Mesenchymal stem cell (in vitro differentiated cells and primary cell): Measurements from ENCODE around the gene OR51B4.
A peak's percentile ranks its signal among the peaks of the same experiment; 100 is the strongest.

ENCODE experiments used
- DNase-seq: peaks from one replicate; pipeline ENCODE4 v3.0.0-alpha.2; 2013
- H2AFZ ChIP-seq: one replicate; pipeline ENCODE4 v1.6.1; 2013; ENCODE audit warnings: low read depth, mild to moderate bottlenecking, control low read depth, inconsistent platforms, low read length, moderate library complexity
- H2AK5ac ChIP-seq: 2 replicates; pipeline ENCODE4 v1.6.1; 2013; ENCODE audit warnings: low read length, moderate library complexity, mild to moderate bottlenecking, inconsistent platforms; ENCODE audit not compliant: severe bottlenecking
- H2BK120ac ChIP-seq: one replicate; pipeline ENCODE4 v1.6.1; 2013; ENCODE audit warnings: low read depth, mild to moderate bottlenecking, inconsistent platforms, low read length, moderate library complexity
- H2BK12ac ChIP-seq, 2 experiments: one replicate each; pipeline ENCODE4 v1.6.1; 2013; ENCODE audit warnings: inconsistent platforms in 2 of 2, low read length in 2 of 2, mild to moderate bottlenecking in 2 of 2, moderate library complexity in 2 of 2, control low read depth in 1 of 2
- H2BK15ac ChIP-seq: one replicate; pipeline ENCODE4 v1.6.1; 2013; ENCODE audit warnings: mild to moderate bottlenecking, low read depth, inconsistent platforms; ENCODE audit not compliant: poor library complexity, severe bottlenecking
- H2BK5ac ChIP-seq: 2 replicates; pipeline ENCODE4 v1.6.1; 2013; ENCODE audit warnings: low read depth, mild to moderate bottlenecking, low read length, control low read depth, inconsistent platforms; ENCODE audit not compliant: poor library complexity, severe bottlenecking
- H3K14ac ChIP-seq, 2 experiments: one replicate each; pipeline ENCODE4 v1.6.1; 2013; ENCODE audit warnings: inconsistent platforms in 2 of 2, low read length in 2 of 2, control low read depth in 1 of 2, mild to moderate bottlenecking in 1 of 2, moderate library complexity in 1 of 2
- H3K18ac ChIP-seq, 2 experiments: one replicate each; pipeline ENCODE4 v1.6.1; 2013; ENCODE audit warnings: inconsistent platforms in 2 of 2, low read length in 2 of 2, control low read depth in 1 of 2, low read depth in 1 of 2, mild to moderate bottlenecking in 1 of 2
- H3K23ac ChIP-seq, 2 experiments: one replicate each; pipeline ENCODE4 v1.6.1; 2013; ENCODE audit warnings: inconsistent platforms in 2 of 2, low read length in 2 of 2, mild to moderate bottlenecking in 2 of 2, moderate library complexity in 2 of 2, control low read depth in 1 of 2
- H3K27ac ChIP-seq: 2 replicates; pipeline ENCODE4 v1.5.1; 2013; ENCODE audit warnings: mild to moderate bottlenecking, moderate library complexity, low read length, control low read depth, inconsistent platforms; ENCODE audit not compliant: poor library complexity, severe bottlenecking
- H3K27me3 ChIP-seq, 2 experiments: 2 replicates each; pipeline versions ENCODE4 v1.6.1 to v1.7.0; 2013; ENCODE audit warnings: low read length in 2 of 2, mild to moderate bottlenecking in 2 of 2, moderate library complexity in 2 of 2, control low read depth in 1 of 2, inconsistent platforms in 1 of 2; ENCODE audit not compliant: control insufficient read depth in 1 of 2, insufficient read depth in 1 of 2
- H3K36me3 ChIP-seq, 2 experiments: 2 replicates each; pipeline versions ENCODE4 v1.6.1 to v1.7.0; 2013; ENCODE audit warnings: low read length in 2 of 2, control low read depth in 1 of 2, inconsistent platforms in 1 of 2, low read depth in 1 of 2, mild to moderate bottlenecking in 1 of 2; ENCODE audit not compliant: insufficient read depth in 2 of 2, control insufficient read depth in 1 of 2
- H3K4ac ChIP-seq, 2 experiments: one replicate each; pipeline ENCODE4 v1.6.1; 2013; ENCODE audit warnings: inconsistent platforms in 2 of 2, low read length in 2 of 2, mild to moderate bottlenecking in 2 of 2, moderate library complexity in 2 of 2, control low read depth in 1 of 2, low read depth in 1 of 2
- H3K4me1 ChIP-seq: 2 replicates; pipeline ENCODE4 v1.6.1; 2013; ENCODE audit warnings: low read depth, low read length, control low read depth; ENCODE audit not compliant: control insufficient read depth, insufficient read depth
- H3K4me2 ChIP-seq: 2 replicates; pipeline ENCODE4 v1.6.1; 2013; ENCODE audit warnings: low read length, mild to moderate bottlenecking, inconsistent platforms; ENCODE audit not compliant: poor library complexity, severe bottlenecking
- H3K4me3 ChIP-seq, 2 experiments: 2 replicates each; pipeline versions ENCODE4 v1.5.1 to v1.7.0; 2013; ENCODE audit warnings: low read length in 2 of 2, mild to moderate bottlenecking in 2 of 2, control low read depth in 1 of 2, low read depth in 1 of 2; ENCODE audit not compliant: insufficient read depth in 1 of 2
- H3K79me1 ChIP-seq: replicated peaks from 2 replicates; pipeline ENCODE4 v1.6.1; 2013; ENCODE audit warnings: mild to moderate bottlenecking, control low read depth, low read length, inconsistent platforms; ENCODE audit not compliant: poor library complexity, severe bottlenecking
- H3K9ac ChIP-seq: 2 replicates; pipeline ENCODE4 v1.7.0; 2013; ENCODE audit warnings: mild to moderate bottlenecking, low read length, moderate library complexity
- H3K9me3 ChIP-seq: 2 replicates; pipeline ENCODE4 v1.7.0; 2013; ENCODE audit warnings: mild to moderate bottlenecking, low read length; ENCODE audit not compliant: control insufficient read depth
- H4K8ac ChIP-seq: one replicate; pipeline ENCODE4 v1.6.1; 2013; ENCODE audit warnings: inconsistent platforms, mild to moderate bottlenecking, low read length, moderate library complexity
- H4K91ac ChIP-seq: one replicate; pipeline ENCODE4 v1.6.1; 2013; ENCODE audit warnings: mild to moderate bottlenecking, low read length, inconsistent platforms
- WGBS: methylation state at CpG from one replicate; pipeline ENCODE4 v1.1.7; 2013; ENCODE audit warnings: mixed read lengths; 5-methylcytosine and 5-hydroxymethylcytosine counted together

Gene OR51B4

DNA sequence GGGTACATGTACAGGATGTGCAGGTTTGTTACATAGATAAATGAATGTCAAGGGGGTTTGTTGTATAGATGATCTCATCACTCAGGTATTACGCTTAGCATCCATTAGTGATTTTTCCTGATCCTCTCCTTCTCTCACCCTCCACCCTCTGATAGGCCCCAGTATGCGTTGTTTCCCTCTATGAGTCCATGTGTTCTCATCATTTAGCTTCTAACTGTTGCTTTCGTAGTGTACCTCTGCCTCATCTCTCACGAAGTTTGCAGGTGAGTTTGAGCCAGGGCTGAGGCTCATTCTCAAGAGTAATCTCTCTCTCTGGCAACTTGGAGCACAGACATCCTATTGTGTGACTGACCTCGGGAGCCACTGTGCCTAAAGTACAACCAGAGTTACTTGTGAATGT lies 27.4 kb downstream of the OR51B4 start:
- Histone ChIP-seq H3K18ac (peak overlapping the region in 1 of 2 experiments; percentile 28), H3K27me3 (no peaks in the 10 kb centered on the region), H2BK5ac (no peak overlapping the region), H2BK12ac (no peak overlapping the region), H3K4me1 (no peaks in the 10 kb centered on the region), H3K14ac (peak overlapping the region in 1 of 2 experiments; percentile 4), H2AFZ (no peak overlapping the region), H3K23ac (no peak overlapping the region), H2BK120ac (no peak overlapping the region), H3K9me3 (no peaks in the 10 kb centered on the region), H4K8ac (peak overlapping the region; percentile 52), H2AK5ac (no peak overlapping the region), H3K4me2 (no peak overlapping the region), H3K4me3 (no peak overlapping the region), H3K36me3 (no peaks in the 10 kb centered on the region), H2BK15ac (no peak overlapping the region), H4K91ac (no peak overlapping the region), H3K4ac (no peak overlapping the region), H3K79me1 (no peaks in the 10 kb centered on the region), H3K9ac (no peak overlapping the region), H3K27ac (no peak overlapping the region)
- peak; percentile 24 for DNase-seq
- WGBS, result 27% methylated on average over 5 of the region's 5 CpGs

DNA sequence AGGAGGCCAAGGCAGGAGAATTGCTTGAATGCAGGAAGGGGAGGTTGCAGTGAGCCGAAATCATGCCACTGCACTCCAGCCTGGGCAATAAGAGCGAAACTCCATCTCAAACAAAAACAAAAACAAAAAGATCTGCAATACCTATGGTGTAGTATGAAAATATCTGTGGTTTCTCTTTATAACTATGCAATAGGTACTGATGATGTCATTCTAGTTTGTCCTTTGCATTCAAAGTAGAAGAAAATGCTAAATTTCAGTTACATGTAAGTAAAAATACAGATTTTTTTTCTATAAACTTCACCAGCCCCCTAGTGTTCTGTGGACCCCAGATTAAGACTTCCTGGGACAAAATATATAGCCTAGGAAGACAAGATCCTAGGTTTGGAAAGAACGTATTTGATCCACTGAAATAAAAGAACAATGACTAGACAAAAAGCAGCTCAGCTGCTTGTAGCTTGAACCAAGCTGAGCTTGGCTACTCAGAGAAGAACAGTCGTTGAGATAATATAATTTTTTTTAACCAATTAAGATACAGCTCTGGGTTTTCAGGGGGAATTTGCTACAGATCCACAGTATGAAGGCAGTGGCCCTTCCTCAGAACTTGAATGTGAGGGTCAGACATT lies 29.2 kb downstream of the OR51B4 start:
- no peak overlapping the region for H2BK12ac ChIP-seq
- H2AK5ac ChIP-seq, result no peak overlapping the region
- no peak overlapping the region for H4K91ac ChIP-seq
- H4K8ac ChIP-seq, result no peak overlapping the region
- H3K9ac ChIP-seq, result no peak overlapping the region
- H3K18ac ChIP-seq, result no peak overlapping the region
- H3K4me2 ChIP-seq, result no peak overlapping the region
- no peaks in the 10 kb centered on the region for H3K36me3 ChIP-seq
- no peak for DNase-seq
- H3K79me1 ChIP-seq, result no peaks in the 10 kb centered on the region
- no peak overlapping the region for H2AFZ ChIP-seq
- H2BK15ac ChIP-seq, result no peak overlapping the region
- H3K4ac ChIP-seq, result no peak overlapping the region
- H2BK5ac ChIP-seq, result no peak overlapping the region
- no peak overlapping the region for H2BK120ac ChIP-seq
- 100% methylated on average over 2 of the region's 4 CpGs for WGBS
- no peak overlapping the region for H3K27ac ChIP-seq
- peaks cover 1% of the 10 kb centered on the region for H3K4me1 ChIP-seq
- no peak overlapping the region for H3K23ac ChIP-seq
- no peaks in the 10 kb centered on the region for H3K27me3 ChIP-seq
- no peak overlapping the region for H3K4me3 ChIP-seq
- H3K9me3 ChIP-seq, result no peaks in the 10 kb centered on the region
- H3K14ac ChIP-seq, result no peak overlapping the region

DNA sequence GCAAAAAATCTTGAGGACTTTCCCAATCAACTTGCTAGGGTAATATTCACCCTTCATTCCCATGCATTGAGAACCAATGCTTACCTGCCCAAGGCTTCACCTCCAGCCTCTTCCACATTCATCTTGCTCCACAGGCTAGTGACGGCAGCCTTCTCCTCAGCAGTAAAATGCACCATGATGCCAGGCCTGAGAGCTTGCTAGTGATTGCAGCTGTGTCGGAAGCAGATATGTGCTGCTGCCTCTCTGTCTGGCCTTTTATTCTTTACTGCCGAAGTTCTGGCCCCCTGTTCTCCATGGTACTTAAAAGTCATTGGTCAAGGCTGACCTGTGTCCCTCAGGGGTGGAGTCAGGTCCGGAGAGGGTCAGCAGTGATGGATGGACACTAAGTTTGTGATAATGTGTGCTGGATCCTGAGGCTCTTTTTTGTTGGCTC lies 32.0 kb downstream of the OR51B4 start, which contains the start of gene HBE1:
TSS of gene HBE1 (minus strand) at position 231 of the 433 bp plus-strand sequence. CDS start at position 176, 55 bp downstream.
- H4K91ac ChIP-seq, result no peak within 1 kb of the TSS
- no peak within 1 kb of the TSS for H2AFZ ChIP-seq
- no peak within 1 kb of the TSS for H3K4me2 ChIP-seq
- H2BK15ac ChIP-seq, result no peak within 1 kb of the TSS
- H2AK5ac ChIP-seq, result no peak within 1 kb of the TSS
- 84% methylated on average over 3 of the region's 4 CpGs for WGBS
- H3K14ac ChIP-seq, result no peak within 1 kb of the TSS
- no peak within 1 kb of the TSS for H3K27ac ChIP-seq
- no peak within 1 kb of the TSS for H2BK12ac ChIP-seq
- no peak within 1 kb of the TSS for H3K9ac ChIP-seq
- H3K4me3 ChIP-seq, result no peak within 1 kb of the TSS
- no peaks in the 10 kb centered on the region for H3K27me3 ChIP-seq
- no peaks in the 10 kb centered on the region for H3K79me1 ChIP-seq
- H3K18ac ChIP-seq, result no peak within 1 kb of the TSS
- H3K4ac ChIP-seq, result no peak within 1 kb of the TSS
- H3K9me3 ChIP-seq, result no peaks in the 10 kb centered on the region
- H3K4me1 ChIP-seq, result peaks cover 1% of the 10 kb centered on the region
- H2BK120ac ChIP-seq, result no peak within 1 kb of the TSS
- no peak within 1 kb of the TSS for H2BK5ac ChIP-seq
- no peak within 1 kb of the TSS for H4K8ac ChIP-seq
- no peaks in the 10 kb centered on the region for H3K36me3 ChIP-seq
- DNase-seq, result no peak
- no peak within 1 kb of the TSS for H3K23ac ChIP-seq

DNA sequence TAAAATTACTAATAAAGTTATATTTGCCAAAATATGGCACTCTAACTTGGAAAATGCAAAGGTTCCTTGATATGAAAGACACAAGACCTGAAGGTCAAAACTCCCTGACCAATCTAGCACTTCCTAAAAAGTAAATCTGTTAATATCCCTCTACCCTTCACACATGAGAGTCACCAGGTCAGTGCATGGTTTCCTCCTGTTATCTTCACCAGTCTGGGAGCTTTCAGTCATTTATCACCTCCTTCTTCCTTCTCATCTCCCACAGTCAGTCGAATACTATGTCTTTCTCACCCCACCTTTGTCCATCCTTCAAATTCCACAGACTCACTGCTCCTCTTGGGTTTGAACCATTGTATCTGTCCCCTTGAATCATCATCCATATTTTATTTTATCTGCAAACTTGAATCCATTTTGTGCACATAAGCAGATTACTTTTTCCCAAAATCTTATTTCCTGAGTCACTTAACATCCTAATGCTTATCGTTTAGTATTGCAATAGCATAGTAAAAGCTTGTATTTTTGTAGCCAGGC lies 34.6 kb downstream of the OR51B4 start:
- Histone ChIP-seq H4K8ac (no peak overlapping the region), H2AFZ (no peak overlapping the region), H3K4me1 (peaks cover 1% of the 10 kb centered on the region), H2AK5ac (no peak overlapping the region), H3K79me1 (no peaks in the 10 kb centered on the region), H3K4ac (no peak overlapping the region), H2BK12ac (no peak overlapping the region), H3K9ac (no peak overlapping the region), H3K18ac (no peak overlapping the region), H2BK120ac (no peak overlapping the region), H3K14ac (no peak overlapping the region), H2BK5ac (no peak overlapping the region), H3K23ac (no peak overlapping the region), H3K4me3 (no peak overlapping the region), H3K27me3 (no peaks in the 10 kb centered on the region), H3K36me3 (no peaks in the 10 kb centered on the region), H3K9me3 (no peaks in the 10 kb centered on the region), H4K91ac (no peak overlapping the region), H2BK15ac (no peak overlapping the region), H3K4me2 (no peak overlapping the region), H3K27ac (no peak overlapping the region)
- no peak for DNase-seq
- WGBS, result 98% methylated on average over 2 of the region's 2 CpGs
